WTC11 (cell line): ENCODE data around the gene PPP3CA. TPM values are rescaled to one million over a fixed set of nuclear protein-coding genes. Genes with fewer than 3 reads are reported as not detected.

Source experiments
- ATAC-seq: fragments of 200-7000 bp; cut with Tn5 transposase; 2 replicates; pipeline ENCODE4 v1.10.0; 2021; ENCODE audit warnings: mild to moderate bottlenecking, moderate library complexity
- CTCF ChIA-PET: fragments of 300-600 bp; sonication (Branson Sonifier 250); formaldehyde crosslinking; loops from one replicate; lab custom pipeline; 2021; ENCODE audit warnings: antibody characterized with exemption; lab: Charles Lee
- POLR2A ChIA-PET: fragments of 350-600 bp; sonication (Branson Sonifier 250); formaldehyde crosslinking; loops from one replicate; lab custom pipeline; 2021; ENCODE audit warnings: antibody characterized with exemption; lab: Charles Lee
- DNase-seq: peaks from one replicate; pipeline ENCODE4 v3.0.0; 2021; ENCODE audit warnings: low spot score
- H3K27ac Mint-ChIP-seq: 2 replicates; pipeline ENCODE4 v1.8.0; 2021; ENCODE audit warnings: mixed read lengths
- H3K27me3 Mint-ChIP-seq: 2 replicates; pipeline ENCODE4 v1.8.0; 2021; ENCODE audit warnings: low read depth, mild to moderate bottlenecking, moderate library complexity, mixed read lengths
- H3K36me3 Mint-ChIP-seq: 2 replicates; pipeline ENCODE4 v1.8.0; 2021; ENCODE audit warnings: mixed read lengths
- H3K4me1 Mint-ChIP-seq: 2 replicates; pipeline ENCODE4 v1.8.0; 2022; ENCODE audit warnings: mixed read lengths
- H3K4me3 Mint-ChIP-seq: 2 replicates; pipeline ENCODE4 v1.8.0; 2021; ENCODE audit warnings: mild to moderate bottlenecking, moderate library complexity, mixed read lengths
- H3K9me3 Mint-ChIP-seq: 2 replicates; pipeline ENCODE4 v1.8.0; 2021; ENCODE audit warnings: mixed read lengths
- EMX1 ChIP-seq: fragments of 250-450 bp; sonication (Bioruptor Pico); IDR thresholded peaks from 2 replicates; pipeline ENCODE4 v1.8.0; 2021; ENCODE audit warnings: mild to moderate bottlenecking
- ESRRA ChIP-seq: sonication (generic); formaldehyde crosslinking; IDR thresholded peaks from 2 replicates; pipeline ENCODE4 v1.8.1; 2022; ENCODE audit warnings: mild to moderate bottlenecking, missing genetic modification reagents, borderline replicate concordance
- FOXP4 ChIP-seq: sonication (generic); formaldehyde crosslinking; IDR thresholded peaks from 2 replicates; pipeline ENCODE4 v1.8.0; 2022; ENCODE audit warnings: mild to moderate bottlenecking, missing genetic modification reagents
- GRHL2 ChIP-seq: fragments of 250-450 bp; sonication (Bioruptor Pico); IDR thresholded peaks from 2 replicates; pipeline ENCODE4 v1.8.0; 2022; ENCODE audit warnings: mild to moderate bottlenecking, moderate library complexity; ENCODE audit not compliant: insufficient replicate concordance, severe bottlenecking
- GTF2I ChIP-seq: fragments of 250-450 bp; sonication (Bioruptor Pico); conservative IDR thresholded peaks from 2 replicates; pipeline ENCODE4 v1.4.0; 2021; ENCODE audit warnings: mild to moderate bottlenecking
- NFATC4 ChIP-seq: fragments of 250-450 bp; sonication (Bioruptor Pico); IDR thresholded peaks from 2 replicates; pipeline ENCODE4 v1.9.0; 2021; ENCODE audit warnings: mild to moderate bottlenecking
- NR1H2 ChIP-seq: sonication (generic); formaldehyde crosslinking; IDR thresholded peaks from 2 replicates; pipeline ENCODE4 v1.9.0; 2021; ENCODE audit warnings: mild to moderate bottlenecking, moderate library complexity, missing genetic modification reagents
- NR2C2 ChIP-seq: sonication (generic); formaldehyde crosslinking; IDR thresholded peaks from 2 replicates; pipeline ENCODE4 v1.8.0; 2022; ENCODE audit warnings: mild to moderate bottlenecking, missing genetic modification reagents
- RORB ChIP-seq: fragments of 250-450 bp; sonication (Bioruptor Pico); IDR thresholded peaks from 2 replicates; pipeline ENCODE4 v1.9.0; 2021; ENCODE audit warnings: mild to moderate bottlenecking
- SMAD3 ChIP-seq: sonication (generic); formaldehyde crosslinking; IDR thresholded peaks from 2 replicates; pipeline ENCODE4 v1.8.0; 2022; ENCODE audit warnings: missing genetic modification reagents, mild to moderate bottlenecking, borderline replicate concordance
- STAT6 ChIP-seq: sonication (generic); formaldehyde crosslinking; conservative IDR thresholded peaks from 2 replicates; pipeline ENCODE4 v1.8.1; 2023; ENCODE audit warnings: mild to moderate bottlenecking, low read depth, missing genetic modification reagents, moderate library complexity
- TEAD1 ChIP-seq: sonication (generic); formaldehyde crosslinking; IDR thresholded peaks from 2 replicates; pipeline ENCODE4 v1.8.0; 2022; ENCODE audit warnings: mild to moderate bottlenecking, missing genetic modification reagents
- ZNF138 ChIP-seq: sonication (generic); formaldehyde crosslinking; conservative IDR thresholded peaks from 2 replicates; pipeline ENCODE4 v1.8.1; 2022; ENCODE audit warnings: mild to moderate bottlenecking, moderate library complexity, missing genetic modification reagents
- ZNF219 ChIP-seq: sonication (generic); formaldehyde crosslinking; IDR thresholded peaks from 2 replicates; pipeline ENCODE4 v1.8.0; 2023; ENCODE audit warnings: missing genetic modification reagents, mild to moderate bottlenecking, borderline replicate concordance
- ZNF263 ChIP-seq: sonication (generic); formaldehyde crosslinking; IDR thresholded peaks from 2 replicates; pipeline ENCODE4 v1.8.1; 2022; ENCODE audit warnings: low read depth, mild to moderate bottlenecking, moderate library complexity, missing genetic modification reagents
- ZNF281 ChIP-seq: sonication (generic); formaldehyde crosslinking; IDR thresholded peaks from 2 replicates; pipeline ENCODE4 v1.8.0; 2023; ENCODE audit warnings: mild to moderate bottlenecking, missing genetic modification reagents
- ZNF317 ChIP-seq: sonication (generic); formaldehyde crosslinking; IDR thresholded peaks from 2 replicates; pipeline ENCODE4 v1.8.1; 2023; ENCODE audit warnings: low read depth, mild to moderate bottlenecking, moderate library complexity, missing genetic modification reagents, borderline replicate concordance
- total RNA-seq: library from RNA; stranded (reverse); gene quantifications from 3 replicates; pipeline ENCODE4 v1.2.3, GENCODE V29; 2021
- TF ChIP-seq, protein P1 (sequence below): sonication (generic); formaldehyde crosslinking; IDR thresholded peaks from 2 replicates; pipeline ENCODE4 v1.8.1; 2023; ENCODE audit warnings: mild to moderate bottlenecking, missing genetic modification reagents, moderate library complexity

Gene PPP3CA
- total RNA-seq, 1 experiment from 2014 or later: 41.6 TPM

- TF ChIP-seq FOXP4 (CRISPR knock-in tag) (no peak), GRHL2 (no peak)
Measured at GRCh38 chr4:101104312-101105052, 242.8 kb downstream of the PPP3CA start (continued).

DNA sequence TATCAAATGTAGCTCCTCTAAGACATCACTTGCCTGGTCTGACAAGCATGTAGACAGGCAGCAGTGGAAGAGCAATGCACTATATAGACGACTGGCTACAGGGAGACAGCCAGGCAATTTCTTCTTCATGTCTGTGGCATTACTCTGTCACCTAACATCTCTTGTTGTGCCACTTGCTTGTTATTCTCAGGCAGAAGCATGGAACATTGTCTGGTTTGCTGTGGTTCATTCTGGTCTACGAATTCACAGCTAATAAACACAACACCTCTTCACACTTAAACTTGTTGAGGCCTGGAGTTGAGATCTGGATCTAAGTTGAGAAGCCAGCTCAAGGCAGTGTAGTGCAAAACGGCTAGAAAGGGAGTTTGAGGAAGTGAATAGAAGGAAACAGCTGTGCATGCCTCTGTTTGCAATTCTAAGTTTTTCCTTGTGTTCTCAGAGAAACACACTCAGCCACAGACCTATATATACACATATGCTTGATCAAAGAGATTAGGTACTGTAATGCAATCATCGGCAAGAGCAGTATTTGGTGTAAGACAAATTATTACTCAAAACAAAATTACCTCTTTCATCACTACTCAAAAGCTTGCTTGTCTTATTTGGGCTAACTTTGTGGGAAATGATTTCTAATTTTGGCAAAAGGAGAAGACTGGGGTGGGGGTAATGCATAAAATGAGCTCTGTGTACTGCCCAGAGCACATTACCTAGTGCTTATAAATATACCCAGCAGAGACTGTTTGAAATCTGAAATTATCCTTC is 243.8 kb downstream of the PPP3CA start:
- Mint-ChIP-seq H3K27me3 (no peaks in the 10 kb centered on the region), H3K27ac (peak overlapping the region; percentile 15; the same call in 1 of the 2 replicates), H3K4me1 (peaks cover 26% of the 10 kb centered on the region)
- ATAC-seq: peak; percentile 57; the same call in 1 of the 2 replicates
- ChIA-PET POLR2A (no interaction called here), CTCF (interaction anchor here (0.8 to 1.6 kb wide), 2 partner anchors 66 to 627 kb away, joined by 3 read pairs; no protein-coding TSS in a partner anchor)
- DNase-seq: no peak
- no peak for TF ChIP-seq NFATC4
- no peak for TF ChIP-seq ESRRA (CRISPR knock-in tag)
- no peak for TF ChIP-seq RORB (CRISPR knock-in tag)
- no peak for TF ChIP-seq NR1H2
- no peak for TF ChIP-seq ZNF317
- no peak for TF ChIP-seq NR2C2 (CRISPR knock-in tag)
- no peak for TF ChIP-seq ZNF281
- TF ChIP-seq TEAD1: no peak
- no peak for TF ChIP-seq ZNF263 (CRISPR knock-in tag)
- TF ChIP-seq STAT6 (CRISPR knock-in tag): no peak
- no peak for TF ChIP-seq ZNF219 (CRISPR knock-in tag)
- TF ChIP-seq, all 79 proteins: peak for 0
- Mint-ChIP-seq H3K9me3 (no peaks in the 10 kb centered on the region), H3K4me3 (no peak overlapping the region), H3K36me3 (no peaks in the 10 kb centered on the region)

DNA sequence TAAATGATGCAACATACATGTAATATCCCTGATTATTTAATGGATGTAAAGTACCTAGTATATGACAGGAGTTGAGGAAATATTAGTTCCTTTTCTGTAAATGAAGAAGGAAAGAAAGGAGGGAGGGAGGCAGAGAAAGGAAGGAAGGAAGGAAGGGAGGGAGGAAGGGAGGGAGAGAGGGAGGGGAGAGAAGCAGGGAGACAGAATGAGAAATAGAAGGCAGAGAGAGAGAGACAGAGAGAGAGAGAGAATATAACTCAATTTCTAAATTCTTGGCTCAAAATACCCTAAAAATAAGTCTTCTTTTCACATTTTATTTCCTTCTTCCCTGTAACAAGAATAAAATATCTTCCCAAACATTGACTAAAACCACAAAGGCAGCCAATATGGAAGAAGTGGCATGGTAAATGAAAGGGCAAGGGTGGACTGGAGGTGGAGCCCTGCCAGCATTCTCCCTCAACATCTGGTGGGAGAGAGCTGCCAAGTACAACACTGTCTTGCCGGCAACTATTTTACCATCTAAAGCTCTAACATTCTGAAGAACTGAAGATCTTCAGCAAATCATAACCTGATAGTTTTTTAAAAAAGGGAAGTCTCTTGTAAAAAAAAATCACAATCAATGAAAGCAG is 245.1 kb downstream of the PPP3CA start:
- CTCF ChIA-PET: interaction anchor here (1.6 kb wide), 1 partner anchor 67 kb away, joined by 3 read pairs; no protein-coding TSS in a partner anchor
- DNase-seq (no peak), ATAC-seq (peak; percentile 57; the same call in 1 of the 2 replicates)
- Mint-ChIP-seq H3K4me3 (no peak overlapping the region), H3K4me1 (peaks cover 26% of the 10 kb centered on the region), H3K27ac (no peak overlapping the region), H3K9me3 (no peaks in the 10 kb centered on the region), H3K27me3 (no peaks in the 10 kb centered on the region), H3K36me3 (no peaks in the 10 kb centered on the region)
- POLR2A ChIA-PET: no interaction called here
- TF ChIP-seq, protein P1, sequence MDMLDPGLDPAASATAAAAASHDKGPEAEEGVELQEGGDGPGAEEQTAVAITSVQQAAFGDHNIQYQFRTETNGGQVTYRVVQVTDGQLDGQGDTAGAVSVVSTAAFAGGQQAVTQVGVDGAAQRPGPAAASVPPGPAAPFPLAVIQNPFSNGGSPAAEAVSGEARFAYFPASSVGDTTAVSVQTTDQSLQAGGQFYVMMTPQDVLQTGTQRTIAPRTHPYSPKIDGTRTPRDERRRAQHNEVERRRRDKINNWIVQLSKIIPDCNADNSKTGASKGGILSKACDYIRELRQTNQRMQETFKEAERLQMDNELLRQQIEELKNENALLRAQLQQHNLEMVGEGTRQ (CRISPR knock-in tag): no peak
- no peak for TF ChIP-seq ZNF138
- TF ChIP-seq ESRRA (CRISPR knock-in tag): no peak
- TF ChIP-seq SMAD3: no peak
- TF ChIP-seq ZNF281: no peak
- no peak for TF ChIP-seq GTF2I (CRISPR knock-in tag)
- TF ChIP-seq EMX1: no peak
